Measurements from ENCODE around the gene CDK3.

- TF ChIP-seq POLR2A (IDR thresholded peaks at IDR 0.05; ENCODE audit: extremely low read depth, insufficient read length) = no peak
- no peak for TF ChIP-seq MAX (IDR thresholded peaks at IDR 0.05; ENCODE audit: low read depth, low read length)
- TF ChIP-seq, protein P1, sequence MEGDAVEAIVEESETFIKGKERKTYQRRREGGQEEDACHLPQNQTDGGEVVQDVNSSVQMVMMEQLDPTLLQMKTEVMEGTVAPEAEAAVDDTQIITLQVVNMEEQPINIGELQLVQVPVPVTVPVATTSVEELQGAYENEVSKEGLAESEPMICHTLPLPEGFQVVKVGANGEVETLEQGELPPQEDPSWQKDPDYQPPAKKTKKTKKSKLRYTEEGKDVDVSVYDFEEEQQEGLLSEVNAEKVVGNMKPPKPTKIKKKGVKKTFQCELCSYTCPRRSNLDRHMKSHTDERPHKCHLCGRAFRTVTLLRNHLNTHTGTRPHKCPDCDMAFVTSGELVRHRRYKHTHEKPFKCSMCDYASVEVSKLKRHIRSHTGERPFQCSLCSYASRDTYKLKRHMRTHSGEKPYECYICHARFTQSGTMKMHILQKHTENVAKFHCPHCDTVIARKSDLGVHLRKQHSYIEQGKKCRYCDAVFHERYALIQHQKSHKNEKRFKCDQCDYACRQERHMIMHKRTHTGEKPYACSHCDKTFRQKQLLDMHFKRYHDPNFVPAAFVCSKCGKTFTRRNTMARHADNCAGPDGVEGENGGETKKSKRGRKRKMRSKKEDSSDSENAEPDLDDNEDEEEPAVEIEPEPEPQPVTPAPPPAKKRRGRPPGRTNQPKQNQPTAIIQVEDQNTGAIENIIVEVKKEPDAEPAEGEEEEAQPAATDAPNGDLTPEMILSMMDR (IDR thresholded peaks at IDR 0.05; ENCODE audit: low read depth, low read length) = no peak
- TF ChIP-seq MYC (IDR thresholded peaks at IDR 0.05; ENCODE audit: low read depth, low read length) = no peak
Observed at GRCh38 chr17:75959839-75960511, 40.7 kb upstream of the CDK3 start.

Measured in NB4 (cell line).